HepG2 (cell line): Measurements from ENCODE around the gene PCSK6. TPM values are rescaled to one million over a fixed set of nuclear protein-coding genes. Genes with fewer than 3 reads are reported as not detected.

ENCODE experiments used
- BHLHE40 ChIP-seq: IDR thresholded peaks from 2 replicates; pipeline ENCODE4 v1.6.1; 2011; ENCODE audit warnings: low read length, improper control_type of control experiment
- CHD4 ChIP-seq: fragments of 200-600 bp; sonication (generic); IDR thresholded peaks from 2 replicates; pipeline ENCODE4 v1.7.0; 2017; ENCODE audit warnings: mild to moderate bottlenecking, low read length, borderline replicate concordance
- FOXA3 ChIP-seq: IDR thresholded peaks from 2 replicates; pipeline ENCODE4 v1.6.1; 2016; ENCODE audit warnings: missing genetic modification reagents, missing compliant biosample characterization
- HMG20B ChIP-seq: conservative IDR thresholded peaks from 2 replicates; pipeline ENCODE4 v1.6.1; 2016; ENCODE audit warnings: missing genetic modification reagents, missing compliant biosample characterization
- ISX ChIP-seq: sonication (generic); formaldehyde crosslinking; conservative IDR thresholded peaks from 2 replicates; pipeline ENCODE4 v1.5.0; 2020; ENCODE audit warnings: missing genetic modification reagents
- KDM6A ChIP-seq: IDR thresholded peaks from 2 replicates; pipeline ENCODE4 v1.6.1; 2016; ENCODE audit warnings: low read depth
- MAF1 ChIP-seq: sonication (generic); formaldehyde crosslinking; IDR thresholded peaks from 2 replicates; pipeline ENCODE4 v1.5.0; 2020; ENCODE audit warnings: missing genetic modification reagents, borderline replicate concordance
- MIXL1 ChIP-seq: IDR thresholded peaks from 2 replicates; pipeline ENCODE4 v1.6.1; 2016
- RBAK ChIP-seq: sonication (generic); formaldehyde crosslinking; IDR thresholded peaks from 2 replicates; pipeline ENCODE4 v1.5.1; 2020; ENCODE audit warnings: mild to moderate bottlenecking, missing genetic modification reagents
- RFXANK ChIP-seq: IDR thresholded peaks from 2 replicates; pipeline ENCODE4 v1.6.1; 2016
- SOX13 ChIP-seq, 3 experiments: fragments of 450-650 bp in 1 of 3; sonication (generic) in 1 of 3; formaldehyde crosslinking in 1 of 3; IDR thresholded peaks in 2 of 3; conservative IDR thresholded peaks in 1 of 3; 2 replicates each; pipeline versions ENCODE4 v1.5.0 to v1.6.1; 2016 to 2020; ENCODE audit warnings: antibody characterized with exemption in 1 of 3, mild to moderate bottlenecking in 1 of 3, missing compliant biosample characterization in 1 of 3, missing genetic modification reagents in 1 of 3, moderate library complexity in 1 of 3
- SSRP1 ChIP-seq: IDR thresholded peaks from 2 replicates; pipeline ENCODE4 v1.6.1; 2016; ENCODE audit warnings: control low read depth
- TOPORS ChIP-seq: sonication (generic); formaldehyde crosslinking; IDR thresholded peaks from 2 replicates; pipeline ENCODE4 v1.8.0; 2023; ENCODE audit warnings: mild to moderate bottlenecking, missing genetic modification reagents
- ZFAT ChIP-seq: sonication (generic); formaldehyde crosslinking; conservative IDR thresholded peaks from 2 replicates; pipeline ENCODE4 v1.8.1; 2023; ENCODE audit warnings: missing genetic modification reagents, inconsistent platforms
- ZMYM3 ChIP-seq: sonication (generic); formaldehyde crosslinking; IDR thresholded peaks from 2 replicates; pipeline ENCODE4 v1.5.1; 2020; ENCODE audit warnings: mild to moderate bottlenecking, missing genetic modification reagents
- ZNF333 ChIP-seq: sonication (generic); formaldehyde crosslinking; IDR thresholded peaks from 2 replicates; pipeline ENCODE4 v1.4.0; 2020; ENCODE audit warnings: mild to moderate bottlenecking, missing genetic modification reagents, borderline replicate concordance
- ZNF33B ChIP-seq: sonication (generic); formaldehyde crosslinking; IDR thresholded peaks from 2 replicates; pipeline ENCODE4 v1.5.1; 2020; ENCODE audit warnings: mild to moderate bottlenecking, missing genetic modification reagents
- polyA plus RNA-seq, 8 experiments: library from polyadenylated mRNA; depleted of rRNA in 3 of 8; stranded (reverse) in 7 of 8; unstranded in 1 of 8; fragments of >200 nt; fragmentation: Illumina TruSeq in 4 of 8; extraction: Trizol in 4 of 8; gene quantifications; 2 replicates each; pipeline versions ENCODE4 v1.2.1 to v1.2.3, GENCODE V29; 2011 to 2016; ENCODE audit warnings: low read depth in 4 of 8, missing spikeins in 1 of 8, mixed read lengths in 1 of 8; ENCODE audit not compliant: insufficient read depth in 1 of 8
- total RNA-seq, 5 experiments: library from RNA; depleted of rRNA; stranded (reverse); fragments of >200 nt; fragmentation: Illumina TruSeq; extraction: Trizol; gene quantifications; 2 replicates each; pipeline ENCODE4 v1.2.3, GENCODE V29; 2016; ENCODE audit warnings: low read depth in 1 of 5
- TF ChIP-seq, protein P1 (sequence below): IDR thresholded peaks from 2 replicates; pipeline ENCODE4 v1.6.1; 2016; ENCODE audit warnings: low read depth, borderline replicate concordance
- TF ChIP-seq, protein P2 (sequence below): IDR thresholded peaks from 2 replicates; pipeline ENCODE4 v1.6.1; 2018; ENCODE audit warnings: missing genetic modification reagents
- TF ChIP-seq, protein P3 (sequence below): IDR thresholded peaks from 2 replicates; pipeline ENCODE4 v1.6.1; 2016; ENCODE audit warnings: missing genetic modification reagents, missing compliant biosample characterization
- TF ChIP-seq, protein P4 (sequence below): sonication (generic); formaldehyde crosslinking; IDR thresholded peaks from 2 replicates; pipeline ENCODE4 v1.4.0; 2020; ENCODE audit warnings: missing genetic modification reagents, borderline replicate concordance
- TF ChIP-seq, protein P5 (sequence below): sonication (generic); formaldehyde crosslinking; IDR thresholded peaks from 2 replicates; pipeline ENCODE4 v1.4.0; 2020; ENCODE audit warnings: missing genetic modification reagents
- TF ChIP-seq, protein P6 (sequence below): sonication (generic); formaldehyde crosslinking; IDR thresholded peaks from 2 replicates; pipeline ENCODE4 v1.4.0; 2020; ENCODE audit warnings: mild to moderate bottlenecking, low read depth, missing genetic modification reagents

PCSK6 gene
- total and polyA plus RNA-seq, 2 of the 13 experiments (the other 11 are each of a cell fraction or from before 2014, with no cell fraction given), result 56.5 to 155 TPM

DNA sequence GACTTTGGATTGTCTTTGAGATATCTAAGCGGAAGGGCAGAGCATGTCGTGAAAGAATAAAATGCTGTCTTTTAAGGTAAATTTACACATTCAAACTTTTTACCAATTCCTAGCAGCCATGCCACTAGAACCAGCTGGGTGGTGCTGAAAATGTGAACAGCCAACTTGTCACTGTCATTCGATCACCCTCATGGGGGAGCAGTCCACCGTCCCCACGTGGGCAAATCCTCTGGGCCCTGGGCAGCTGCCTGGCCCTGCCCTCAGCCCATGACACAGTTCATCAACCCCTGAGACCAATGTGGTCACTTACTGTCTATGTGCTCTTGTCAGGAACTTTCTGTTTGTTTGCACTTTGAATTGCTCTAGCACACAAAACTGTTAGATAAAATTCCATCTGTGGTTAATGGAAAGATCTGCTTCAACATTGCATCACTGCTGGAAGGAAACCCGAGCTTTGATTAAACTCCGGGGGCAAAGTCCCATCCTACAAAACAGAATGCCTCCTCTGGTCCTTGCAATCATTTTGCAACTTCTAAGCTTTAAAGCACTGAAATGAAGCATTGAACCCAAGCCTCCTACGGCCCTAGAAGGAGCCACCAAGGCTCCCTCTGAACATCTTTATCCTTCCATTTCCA, 50.1 kb downstream of the PCSK6 start (continued):
- TF ChIP-seq, protein P1, sequence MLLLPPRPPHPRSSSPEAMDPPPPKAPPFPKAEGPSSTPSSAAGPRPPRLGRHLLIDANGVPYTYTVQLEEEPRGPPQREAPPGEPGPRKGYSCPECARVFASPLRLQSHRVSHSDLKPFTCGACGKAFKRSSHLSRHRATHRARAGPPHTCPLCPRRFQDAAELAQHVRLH (CRISPR knock-in tag), result peak; percentile 50; the same call in 1 of the 2 replicates
- TF ChIP-seq, protein P2, sequence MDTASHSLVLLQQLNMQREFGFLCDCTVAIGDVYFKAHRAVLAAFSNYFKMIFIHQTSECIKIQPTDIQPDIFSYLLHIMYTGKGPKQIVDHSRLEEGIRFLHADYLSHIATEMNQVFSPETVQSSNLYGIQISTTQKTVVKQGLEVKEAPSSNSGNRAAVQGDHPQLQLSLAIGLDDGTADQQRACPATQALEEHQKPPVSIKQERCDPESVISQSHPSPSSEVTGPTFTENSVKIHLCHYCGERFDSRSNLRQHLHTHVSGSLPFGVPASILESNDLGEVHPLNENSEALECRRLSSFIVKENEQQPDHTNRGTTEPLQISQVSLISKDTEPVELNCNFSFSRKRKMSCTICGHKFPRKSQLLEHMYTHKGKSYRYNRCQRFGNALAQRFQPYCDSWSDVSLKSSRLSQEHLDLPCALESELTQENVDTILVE, result peak; percentile 95
- TF ChIP-seq FOXA3 (CRISPR knock-in tag), result peak; percentile 96
- no peak for TF ChIP-seq ZFAT (CRISPR knock-in tag)
- no peak; the same call in 1 of the 2 replicates for TF ChIP-seq SSRP1 (CRISPR knock-in tag)
- peak; percentile 98 for TF ChIP-seq HMG20B (CRISPR knock-in tag)
- TF ChIP-seq ISX (CRISPR knock-in tag), result no peak; the same call in 1 of the 2 replicates
- peak; percentile 62 for TF ChIP-seq SOX13 (IDR thresholded peaks at IDR 0.05)
- TF ChIP-seq SOX13 (CRISPR knock-in tag; conservative IDR thresholded peaks at IDR 0.05 in 1 of 2, IDR thresholded peaks at IDR 0.05 in 1 of 2), result peak in 1 of 2 experiments; percentile 92; a peak in 2 of 4 replicates
- TF ChIP-seq, protein P3, sequence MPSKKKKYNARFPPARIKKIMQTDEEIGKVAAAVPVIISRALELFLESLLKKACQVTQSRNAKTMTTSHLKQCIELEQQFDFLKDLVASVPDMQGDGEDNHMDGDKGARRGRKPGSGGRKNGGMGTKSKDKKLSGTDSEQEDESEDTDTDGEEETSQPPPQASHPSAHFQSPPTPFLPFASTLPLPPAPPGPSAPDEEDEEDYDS, result peak; percentile 81
- TF ChIP-seq KDM6A (CRISPR knock-in tag), result peak; percentile 89
- TF ChIP-seq, protein P4, sequence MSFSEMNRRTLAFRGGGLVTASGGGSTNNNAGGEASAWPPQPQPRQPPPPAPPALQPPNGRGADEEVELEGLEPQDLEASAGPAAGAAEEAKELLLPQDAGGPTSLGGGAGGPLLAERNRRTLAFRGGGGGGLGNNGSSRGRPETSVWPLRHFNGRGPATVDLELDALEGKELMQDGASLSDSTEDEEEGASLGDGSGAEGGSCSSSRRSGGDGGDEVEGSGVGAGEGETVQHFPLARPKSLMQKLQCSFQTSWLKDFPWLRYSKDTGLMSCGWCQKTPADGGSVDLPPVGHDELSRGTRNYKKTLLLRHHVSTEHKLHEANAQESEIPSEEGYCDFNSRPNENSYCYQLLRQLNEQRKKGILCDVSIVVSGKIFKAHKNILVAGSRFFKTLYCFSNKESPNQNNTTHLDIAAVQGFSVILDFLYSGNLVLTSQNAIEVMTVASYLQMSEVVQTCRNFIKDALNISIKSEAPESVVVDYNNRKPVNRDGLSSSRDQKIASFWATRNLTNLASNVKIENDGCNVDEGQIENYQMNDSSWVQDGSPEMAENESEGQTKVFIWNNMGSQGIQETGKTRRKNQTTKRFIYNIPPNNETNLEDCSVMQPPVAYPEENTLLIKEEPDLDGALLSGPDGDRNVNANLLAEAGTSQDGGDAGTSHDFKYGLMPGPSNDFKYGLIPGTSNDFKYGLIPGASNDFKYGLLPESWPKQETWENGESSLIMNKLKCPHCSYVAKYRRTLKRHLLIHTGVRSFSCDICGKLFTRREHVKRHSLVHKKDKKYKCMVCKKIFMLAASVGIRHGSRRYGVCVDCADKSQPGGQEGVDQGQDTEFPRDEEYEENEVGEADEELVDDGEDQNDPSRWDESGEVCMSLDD (CRISPR knock-in tag), result peak; percentile 36; the same call in 1 of the 2 replicates
- TF ChIP-seq, protein P5, sequence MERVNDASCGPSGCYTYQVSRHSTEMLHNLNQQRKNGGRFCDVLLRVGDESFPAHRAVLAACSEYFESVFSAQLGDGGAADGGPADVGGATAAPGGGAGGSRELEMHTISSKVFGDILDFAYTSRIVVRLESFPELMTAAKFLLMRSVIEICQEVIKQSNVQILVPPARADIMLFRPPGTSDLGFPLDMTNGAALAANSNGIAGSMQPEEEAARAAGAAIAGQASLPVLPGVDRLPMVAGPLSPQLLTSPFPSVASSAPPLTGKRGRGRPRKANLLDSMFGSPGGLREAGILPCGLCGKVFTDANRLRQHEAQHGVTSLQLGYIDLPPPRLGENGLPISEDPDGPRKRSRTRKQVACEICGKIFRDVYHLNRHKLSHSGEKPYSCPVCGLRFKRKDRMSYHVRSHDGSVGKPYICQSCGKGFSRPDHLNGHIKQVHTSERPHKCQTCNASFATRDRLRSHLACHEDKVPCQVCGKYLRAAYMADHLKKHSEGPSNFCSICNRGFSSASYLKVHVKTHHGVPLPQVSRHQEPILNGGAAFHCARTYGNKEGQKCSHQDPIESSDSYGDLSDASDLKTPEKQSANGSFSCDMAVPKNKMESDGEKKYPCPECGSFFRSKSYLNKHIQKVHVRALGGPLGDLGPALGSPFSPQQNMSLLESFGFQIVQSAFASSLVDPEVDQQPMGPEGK (CRISPR knock-in tag), result peak; percentile 88
- peak; percentile 74 for TF ChIP-seq ZMYM3
- TF ChIP-seq CHD4, result 0 out of 2 replicates have a peak, but pooled peaks have one; percentile 11
- TF ChIP-seq, protein P6, sequence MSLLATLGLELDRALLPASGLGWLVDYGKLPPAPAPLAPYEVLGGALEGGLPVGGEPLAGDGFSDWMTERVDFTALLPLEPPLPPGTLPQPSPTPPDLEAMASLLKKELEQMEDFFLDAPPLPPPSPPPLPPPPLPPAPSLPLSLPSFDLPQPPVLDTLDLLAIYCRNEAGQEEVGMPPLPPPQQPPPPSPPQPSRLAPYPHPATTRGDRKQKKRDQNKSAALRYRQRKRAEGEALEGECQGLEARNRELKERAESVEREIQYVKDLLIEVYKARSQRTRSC (CRISPR knock-in tag), result no peak
- no peak for TF ChIP-seq RBAK
- peak; percentile 63; the same call in 1 of the 2 replicates for TF ChIP-seq TOPORS (CRISPR knock-in tag)
- TF ChIP-seq ZNF33B (CRISPR knock-in tag), result no peak
- peak; percentile 96 for TF ChIP-seq MIXL1 (CRISPR knock-in tag)
- peak; percentile 47; the same call in 1 of the 2 replicates for TF ChIP-seq BHLHE40
- no peak for TF ChIP-seq ZNF333 (CRISPR knock-in tag)
- no peak for TF ChIP-seq RFXANK (CRISPR knock-in tag)
- TF ChIP-seq MAF1, result no peak; the same call in 1 of the 2 replicates
